Small intestine (tissue), 7 donors: ENCODE results near the gene DEFB124. TPM values are rescaled to one million over a fixed set of nuclear protein-coding genes. Genes with fewer than 3 reads are reported as not detected.
A peak's percentile ranks its signal among the peaks of the same experiment; 100 is the strongest.
"Not testable (repeated sequence)": the region's sequence is repeated elsewhere in the genome, so short reads cannot be mapped to it uniquely, and the experiment has no call there.

ENCODE experiments used
- DNase-seq, 2 donors: peaks; one replicate each; pipeline versions ENCODE4 v3.0.0 to v3.0.0-alpha.2; 2013
- FAIRE-seq: peaks from 2 replicates; lab custom pipeline; 2012; peaks lifted over from hg19 to GRCh38; lab: Jason Lieb, UNC
- H3K27ac ChIP-seq, 3 donors: one replicate each; pipeline ENCODE4 v1.5.1; 2013; ENCODE audit warnings: low read length in 2 of 3, mild to moderate bottlenecking in 2 of 3, control low read depth in 1 of 3, inconsistent platforms in 1 of 3, low read depth in 1 of 3, moderate library complexity in 1 of 3
- H3K27me3 ChIP-seq, 3 donors: one replicate each; pipeline ENCODE4 v1.6.1; 2013; ENCODE audit warnings: low read length in 3 of 3, inconsistent platforms in 1 of 3; ENCODE audit not compliant: control insufficient read depth in 3 of 3, insufficient read depth in 3 of 3
- H3K36me3 ChIP-seq, 3 donors: one replicate each; pipeline ENCODE4 v1.6.1; 2013; ENCODE audit warnings: low read length in 3 of 3, inconsistent platforms in 1 of 3, low read depth in 1 of 3, mild to moderate bottlenecking in 1 of 3, moderate library complexity in 1 of 3; ENCODE audit not compliant: control insufficient read depth in 3 of 3, insufficient read depth in 2 of 3
- H3K4me1 ChIP-seq, 3 donors: one replicate each; pipeline ENCODE4 v1.6.1; 2013; ENCODE audit warnings: low read length in 2 of 3, inconsistent platforms in 1 of 3, low read depth in 1 of 3, mild to moderate bottlenecking in 1 of 3, moderate library complexity in 1 of 3; ENCODE audit not compliant: control insufficient read depth in 3 of 3, insufficient read depth in 2 of 3
- H3K4me3 ChIP-seq, 3 donors: one replicate each; pipeline ENCODE4 v1.5.1; 2013; ENCODE audit warnings: low read length in 3 of 3, control low read depth in 1 of 3, inconsistent platforms in 1 of 3, low read depth in 1 of 3, mild to moderate bottlenecking in 1 of 3, moderate library complexity in 1 of 3
- H3K9me3 ChIP-seq, 2 donors: one replicate each; pipeline ENCODE4 v1.6.1; 2013; ENCODE audit warnings: low read depth in 1 of 2, low read length in 1 of 2; ENCODE audit not compliant: control insufficient read depth in 2 of 2, insufficient read depth in 1 of 2
- WGBS, 3 donors: extraction: QIAGEN DNeasy Blood & Tissue Kit; methylation state at CpG; one replicate each; pipeline ENCODE4 v1.1.7; 2013; 5-methylcytosine and 5-hydroxymethylcytosine counted together
- polyA plus RNA-seq, 4 donors: library from polyadenylated mRNA; stranded (reverse) in 3 of 4; unstranded in 1 of 4; fragments of 200-250 nt in 3 of 4; fragments of 120-200 nt in 1 of 4; gene quantifications; one replicate each; pipeline versions ENCODE4 v1.2.1 to v1.2.3, GENCODE V29; 2013
- donor health status: healthy with polysubstance abuse.
- donor health status: control.
- donor health status: control.
- donor health status: Bipolar disorder and iron deficiency.
- donor health status: healthy.

Gene DEFB124
- polyA plus RNA-seq, 4 donors, result 0.18 TPM; not detected in 3

GRCh38 chr20:31476643-31477215 is 1.8 kb upstream of the DEFB124 start:
- no peak overlapping the region for H3K27ac ChIP-seq

GRCh38 chr20:31476294-31476585 is 1.3 kb upstream of the DEFB124 start:
- no peak overlapping the region for H3K27ac ChIP-seq
- no peaks in the 10 kb centered on the region for H3K4me1 ChIP-seq
- H3K27me3 ChIP-seq, result peaks cover 0 to 24% (median 0%) of the 10 kb centered on the region in 3 donors
- DNase-seq, result no peak
- no peak overlapping the region for H3K4me3 ChIP-seq
- H3K9me3 ChIP-seq, result no peaks in the 10 kb centered on the region
- FAIRE-seq, result no peak
- H3K36me3 ChIP-seq, result no peaks in the 10 kb centered on the region
- WGBS, 3 donors, result 50 to 64% (median 64%) methylated on average over 6 of the region's 6 CpGs

More at GRCh38 chr20:31476643-31477215, 1.8 kb upstream of the DEFB124 start:
- no peak for FAIRE-seq
- Histone ChIP-seq H3K27me3 (peaks cover 0 to 24% (median 0%) of the 10 kb centered on the region in 3 donors), H3K36me3 (no peaks in the 10 kb centered on the region), H3K4me1 (no peaks in the 10 kb centered on the region), H3K4me3 (no peak overlapping the region), H3K9me3 (no peaks in the 10 kb centered on the region)
- DNase-seq, result no peak
- 70 to 77% (median 76%) methylated on average over 6 of the region's 6 CpGs for WGBS, 3 donors

GRCh38 chr20:31475472-31476293 is 756 bp upstream of the DEFB124 start:
- Histone ChIP-seq H3K27me3 (peaks cover 0 to 24% (median 0%) of the 10 kb centered on the region in 3 donors), H3K27ac (peak overlapping the region in 1 of 3 donors; percentile 47), H3K4me1 (no peaks in the 10 kb centered on the region), H3K4me3 (peak overlapping the region in 1 of 3 donors; percentile 40), H3K9me3 (no peaks in the 10 kb centered on the region), H3K36me3 (no peaks in the 10 kb centered on the region)
- no peak for DNase-seq
- FAIRE-seq, result no peak
- WGBS, 3 donors, result 6 to 8% (median 7%) methylated on average over 25 to 29 of the region's 29 CpGs

- no peak overlapping the region for H3K27ac ChIP-seq
- H3K27me3 ChIP-seq, result peaks cover 0 to 24% (median 0%) of the 10 kb centered on the region in 3 donors
- WGBS, 3 donors, result 49 to 62% (median 50%) methylated on average over 2 of the region's 2 CpGs
- no peak for FAIRE-seq
- no peak for DNase-seq
- no peak overlapping the region for H3K4me3 ChIP-seq
- no peaks in the 10 kb centered on the region for H3K4me1 ChIP-seq
- H3K36me3 ChIP-seq, result no peaks in the 10 kb centered on the region
- H3K9me3 ChIP-seq, result no peaks in the 10 kb centered on the region
Measured at GRCh38 chr20:31474097-31474436, 860 bp downstream of the DEFB124 start.

GRCh38 chr20:31473331-31474096 is 1.4 kb downstream of the DEFB124 start:
- Histone ChIP-seq H3K27me3 (peaks cover 0 to 24% (median 0%) of the 10 kb centered on the region in 3 donors), H3K36me3 (no peaks in the 10 kb centered on the region), H3K4me3 (no peak overlapping the region), H3K4me1 (no peaks in the 10 kb centered on the region), H3K9me3 (no peaks in the 10 kb centered on the region), H3K27ac (no peak overlapping the region)
- FAIRE-seq (no peak), DNase-seq (no peak)
- 75 to 93% (median 86%) methylated on average over 5 of the region's 5 CpGs for WGBS, 3 donors

GRCh38 chr20:31472395-31473330 is 2.3 kb downstream of the DEFB124 start:
- 53 to 62% (median 58%) methylated on average over 7 of the region's 8 CpGs for WGBS, 3 donors
- no peak for DNase-seq

GRCh38 chr20:31470946-31471345 is 4.0 kb downstream of the DEFB124 start:
- 91% methylated on average over 23 of the region's 33 CpGs; no CpG with 5 or more reads in 2 of the 3 donors for WGBS, 3 donors
- FAIRE-seq, result not testable (repeated sequence)

More at GRCh38 chr20:31472395-31473330, 2.3 kb downstream of the DEFB124 start:
- peaks cover 0 to 24% (median 0%) of the 10 kb centered on the region in 3 donors for H3K27me3 ChIP-seq
- H3K36me3 ChIP-seq, result no peaks in the 10 kb centered on the region
- H3K4me1 ChIP-seq, result no peaks in the 10 kb centered on the region
- no peak overlapping the region for H3K4me3 ChIP-seq
- H3K27ac ChIP-seq, result no peak overlapping the region
- no peak for FAIRE-seq
- H3K9me3 ChIP-seq, result no peaks in the 10 kb centered on the region

More at GRCh38 chr20:31470946-31471345, 4.0 kb downstream of the DEFB124 start:
- DNase-seq, H3K4me3 ChIP-seq, H3K9me3 ChIP-seq, H3K36me3 ChIP-seq, H3K4me1 ChIP-seq, H3K27ac ChIP-seq: not testable (repeated sequence)
- peaks cover 0 to 14% (median 0%) of the 10 kb centered on the region in 3 donors for H3K27me3 ChIP-seq
